WTC11 (cell line): ENCODE data around the gene RAN. TPM values are rescaled to one million over a fixed set of nuclear protein-coding genes. Genes with fewer than 3 reads are reported as not detected.
A peak's percentile ranks its signal among the peaks of the same experiment; 100 is the strongest.
"Not testable (repeated sequence)": the region's sequence is repeated elsewhere in the genome, so short reads cannot be mapped to it uniquely, and the experiment has no call there.

Experiments used
- ATAC-seq: fragments of 200-7000 bp; cut with Tn5 transposase; 2 replicates; pipeline ENCODE4 v1.10.0; 2021; ENCODE audit warnings: mild to moderate bottlenecking, moderate library complexity
- CTCF ChIA-PET: fragments of 300-600 bp; sonication (Branson Sonifier 250); formaldehyde crosslinking; loops from one replicate; lab custom pipeline; 2021; ENCODE audit warnings: antibody characterized with exemption; lab: Charles Lee
- POLR2A ChIA-PET: fragments of 350-600 bp; sonication (Branson Sonifier 250); formaldehyde crosslinking; loops from one replicate; lab custom pipeline; 2021; ENCODE audit warnings: antibody characterized with exemption; lab: Charles Lee
- DNase-seq: peaks from one replicate; pipeline ENCODE4 v3.0.0; 2021; ENCODE audit warnings: low spot score
- H3K27ac Mint-ChIP-seq: 2 replicates; pipeline ENCODE4 v1.8.0; 2021; ENCODE audit warnings: mixed read lengths
- H3K27me3 Mint-ChIP-seq: 2 replicates; pipeline ENCODE4 v1.8.0; 2021; ENCODE audit warnings: low read depth, mild to moderate bottlenecking, moderate library complexity, mixed read lengths
- H3K36me3 Mint-ChIP-seq: 2 replicates; pipeline ENCODE4 v1.8.0; 2021; ENCODE audit warnings: mixed read lengths
- H3K4me1 Mint-ChIP-seq: 2 replicates; pipeline ENCODE4 v1.8.0; 2022; ENCODE audit warnings: mixed read lengths
- H3K4me3 Mint-ChIP-seq: 2 replicates; pipeline ENCODE4 v1.8.0; 2021; ENCODE audit warnings: mild to moderate bottlenecking, moderate library complexity, mixed read lengths
- H3K9me3 Mint-ChIP-seq: 2 replicates; pipeline ENCODE4 v1.8.0; 2021; ENCODE audit warnings: mixed read lengths
- CREB1 ChIP-seq: sonication (generic); formaldehyde crosslinking; IDR thresholded peaks from 2 replicates; pipeline ENCODE4 v1.8.0; 2023; ENCODE audit warnings: mild to moderate bottlenecking, missing genetic modification reagents
- CREM ChIP-seq: sonication (generic); formaldehyde crosslinking; IDR thresholded peaks from 2 replicates; pipeline ENCODE4 v1.8.1; 2022; ENCODE audit warnings: mild to moderate bottlenecking, missing genetic modification reagents, moderate library complexity
- EMX1 ChIP-seq: fragments of 250-450 bp; sonication (Bioruptor Pico); IDR thresholded peaks from 2 replicates; pipeline ENCODE4 v1.8.0; 2021; ENCODE audit warnings: mild to moderate bottlenecking
- ESRRA ChIP-seq: sonication (generic); formaldehyde crosslinking; IDR thresholded peaks from 2 replicates; pipeline ENCODE4 v1.8.1; 2022; ENCODE audit warnings: mild to moderate bottlenecking, missing genetic modification reagents, borderline replicate concordance
- ETV6 ChIP-seq: sonication (generic); formaldehyde crosslinking; IDR thresholded peaks from 2 replicates; pipeline ENCODE4 v1.8.1; 2022; ENCODE audit warnings: mild to moderate bottlenecking, missing genetic modification reagents
- FOXK1 ChIP-seq: sonication (generic); formaldehyde crosslinking; IDR thresholded peaks from 2 replicates; pipeline ENCODE4 v1.8.0; 2022; ENCODE audit warnings: mild to moderate bottlenecking, moderate library complexity, missing genetic modification reagents
- HMGA2 ChIP-seq: fragments of 250-450 bp; sonication (Bioruptor Pico); IDR thresholded peaks from 2 replicates; pipeline ENCODE4 v1.4.0; 2021; ENCODE audit warnings: mild to moderate bottlenecking, moderate library complexity
- MXD4 ChIP-seq: fragments of 250-450 bp; sonication (Bioruptor Pico); IDR thresholded peaks from 2 replicates; pipeline ENCODE4 v1.8.0; 2021; ENCODE audit warnings: mild to moderate bottlenecking, moderate library complexity, borderline replicate concordance
- ZBTB21 ChIP-seq: sonication (generic); formaldehyde crosslinking; IDR thresholded peaks from 2 replicates; pipeline ENCODE4 v1.8.1; 2023; ENCODE audit warnings: mild to moderate bottlenecking, missing genetic modification reagents, borderline replicate concordance
- ZNF219 ChIP-seq: sonication (generic); formaldehyde crosslinking; IDR thresholded peaks from 2 replicates; pipeline ENCODE4 v1.8.0; 2023; ENCODE audit warnings: missing genetic modification reagents, mild to moderate bottlenecking, borderline replicate concordance
- ZNF317 ChIP-seq: sonication (generic); formaldehyde crosslinking; IDR thresholded peaks from 2 replicates; pipeline ENCODE4 v1.8.1; 2023; ENCODE audit warnings: low read depth, mild to moderate bottlenecking, moderate library complexity, missing genetic modification reagents, borderline replicate concordance
- ZNF396 ChIP-seq: fragments of 250-450 bp; sonication (Bioruptor Pico); IDR thresholded peaks from 2 replicates; pipeline ENCODE4 v1.8.0; 2021; ENCODE audit warnings: mild to moderate bottlenecking, moderate library complexity, borderline replicate concordance
- ZNF416 ChIP-seq: fragments of 250-450 bp; sonication (Bioruptor Pico); IDR thresholded peaks from 2 replicates; pipeline ENCODE4 v1.9.0; 2021; ENCODE audit warnings: mild to moderate bottlenecking, inconsistent platforms
- total RNA-seq: library from RNA; stranded (reverse); gene quantifications from 3 replicates; pipeline ENCODE4 v1.2.3, GENCODE V29; 2021
- TF ChIP-seq, protein P1 (sequence below): sonication (generic); formaldehyde crosslinking; IDR thresholded peaks from 2 replicates; pipeline ENCODE4 v1.8.1; 2023; ENCODE audit warnings: mild to moderate bottlenecking, missing genetic modification reagents
- TF ChIP-seq, protein P2 (sequence below): sonication (generic); formaldehyde crosslinking; IDR thresholded peaks from 2 replicates; pipeline ENCODE4 v1.8.1; 2022; ENCODE audit warnings: low read depth, missing genetic modification reagents, borderline replicate concordance
- TF ChIP-seq, protein P3 (sequence below): fragments of 200-600 bp; IDR thresholded peaks from 2 replicates; pipeline ENCODE4 v1.8.0; 2022; ENCODE audit warnings: antibody characterized with exemption

Gene RAN
- total RNA-seq, 1 experiment from 2014 or later = 1,745 TPM

DNA sequence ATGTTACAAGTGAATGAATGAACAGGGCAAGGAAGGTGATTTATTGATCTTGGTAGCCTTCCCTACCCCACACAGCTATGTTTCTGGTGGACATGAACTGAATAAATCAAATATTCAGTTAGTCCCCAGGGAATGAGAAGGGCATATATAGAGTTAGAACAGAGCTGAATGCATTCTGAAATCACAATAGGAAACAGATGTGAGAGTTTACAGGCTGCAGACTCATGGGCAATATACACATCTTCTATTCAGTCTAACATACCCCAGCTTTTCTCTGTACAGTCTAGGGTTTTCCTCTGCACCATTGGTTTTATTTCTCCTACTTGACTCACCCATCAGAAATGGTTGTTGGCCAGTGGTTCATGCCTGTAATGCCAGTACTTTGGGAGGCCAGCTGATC lies 25.5 kb upstream of the RAN start:
- Mint-ChIP-seq H3K9me3 (peaks cover 16% of the 10 kb centered on the region), H3K4me3 (no peak overlapping the region), H3K27me3 (peaks cover 3% of the 10 kb centered on the region), H3K36me3 (peaks cover 8% of the 10 kb centered on the region), H3K27ac (no peak overlapping the region), H3K4me1 (peaks cover 14% of the 10 kb centered on the region)
- ATAC-seq (no peak), DNase-seq (no peak)
- TF ChIP-seq, protein P1, sequence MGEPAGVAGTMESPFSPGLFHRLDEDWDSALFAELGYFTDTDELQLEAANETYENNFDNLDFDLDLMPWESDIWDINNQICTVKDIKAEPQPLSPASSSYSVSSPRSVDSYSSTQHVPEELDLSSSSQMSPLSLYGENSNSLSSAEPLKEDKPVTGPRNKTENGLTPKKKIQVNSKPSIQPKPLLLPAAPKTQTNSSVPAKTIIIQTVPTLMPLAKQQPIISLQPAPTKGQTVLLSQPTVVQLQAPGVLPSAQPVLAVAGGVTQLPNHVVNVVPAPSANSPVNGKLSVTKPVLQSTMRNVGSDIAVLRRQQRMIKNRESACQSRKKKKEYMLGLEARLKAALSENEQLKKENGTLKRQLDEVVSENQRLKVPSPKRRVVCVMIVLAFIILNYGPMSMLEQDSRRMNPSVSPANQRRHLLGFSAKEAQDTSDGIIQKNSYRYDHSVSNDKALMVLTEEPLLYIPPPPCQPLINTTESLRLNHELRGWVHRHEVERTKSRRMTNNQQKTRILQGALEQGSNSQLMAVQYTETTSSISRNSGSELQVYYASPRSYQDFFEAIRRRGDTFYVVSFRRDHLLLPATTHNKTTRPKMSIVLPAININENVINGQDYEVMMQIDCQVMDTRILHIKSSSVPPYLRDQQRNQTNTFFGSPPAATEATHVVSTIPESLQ (CRISPR knock-in tag) = no peak
- TF ChIP-seq ZNF317 (CRISPR knock-in tag) (no peak), ZNF219 (no peak), ETV6 (no peak), CREM (no peak), EMX1 (CRISPR knock-in tag) (no peak), CREB1 (CRISPR knock-in tag) (no peak), ESRRA (no peak), FOXK1 (no peak), MXD4 (no peak), ZNF416 (no peak)
- TF ChIP-seq, protein P2, sequence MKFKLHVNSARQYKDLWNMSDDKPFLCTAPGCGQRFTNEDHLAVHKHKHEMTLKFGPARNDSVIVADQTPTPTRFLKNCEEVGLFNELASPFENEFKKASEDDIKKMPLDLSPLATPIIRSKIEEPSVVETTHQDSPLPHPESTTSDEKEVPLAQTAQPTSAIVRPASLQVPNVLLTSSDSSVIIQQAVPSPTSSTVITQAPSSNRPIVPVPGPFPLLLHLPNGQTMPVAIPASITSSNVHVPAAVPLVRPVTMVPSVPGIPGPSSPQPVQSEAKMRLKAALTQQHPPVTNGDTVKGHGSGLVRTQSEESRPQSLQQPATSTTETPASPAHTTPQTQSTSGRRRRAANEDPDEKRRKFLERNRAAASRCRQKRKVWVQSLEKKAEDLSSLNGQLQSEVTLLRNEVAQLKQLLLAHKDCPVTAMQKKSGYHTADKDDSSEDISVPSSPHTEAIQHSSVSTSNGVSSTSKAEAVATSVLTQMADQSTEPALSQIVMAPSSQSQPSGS (CRISPR knock-in tag) = no peak
- TF ChIP-seq, protein P3, sequence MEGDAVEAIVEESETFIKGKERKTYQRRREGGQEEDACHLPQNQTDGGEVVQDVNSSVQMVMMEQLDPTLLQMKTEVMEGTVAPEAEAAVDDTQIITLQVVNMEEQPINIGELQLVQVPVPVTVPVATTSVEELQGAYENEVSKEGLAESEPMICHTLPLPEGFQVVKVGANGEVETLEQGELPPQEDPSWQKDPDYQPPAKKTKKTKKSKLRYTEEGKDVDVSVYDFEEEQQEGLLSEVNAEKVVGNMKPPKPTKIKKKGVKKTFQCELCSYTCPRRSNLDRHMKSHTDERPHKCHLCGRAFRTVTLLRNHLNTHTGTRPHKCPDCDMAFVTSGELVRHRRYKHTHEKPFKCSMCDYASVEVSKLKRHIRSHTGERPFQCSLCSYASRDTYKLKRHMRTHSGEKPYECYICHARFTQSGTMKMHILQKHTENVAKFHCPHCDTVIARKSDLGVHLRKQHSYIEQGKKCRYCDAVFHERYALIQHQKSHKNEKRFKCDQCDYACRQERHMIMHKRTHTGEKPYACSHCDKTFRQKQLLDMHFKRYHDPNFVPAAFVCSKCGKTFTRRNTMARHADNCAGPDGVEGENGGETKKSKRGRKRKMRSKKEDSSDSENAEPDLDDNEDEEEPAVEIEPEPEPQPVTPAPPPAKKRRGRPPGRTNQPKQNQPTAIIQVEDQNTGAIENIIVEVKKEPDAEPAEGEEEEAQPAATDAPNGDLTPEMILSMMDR = no peak
- POLR2A ChIA-PET = interaction anchor here (1.6 kb wide), 1 partner anchor 25 kb away, joined by 4 read pairs; no protein-coding TSS in a partner anchor
- CTCF ChIA-PET = interaction anchor here (1.9 kb wide), 1 partner anchor 20 kb away, joined by 7 read pairs; no protein-coding TSS in a partner anchor

DNA sequence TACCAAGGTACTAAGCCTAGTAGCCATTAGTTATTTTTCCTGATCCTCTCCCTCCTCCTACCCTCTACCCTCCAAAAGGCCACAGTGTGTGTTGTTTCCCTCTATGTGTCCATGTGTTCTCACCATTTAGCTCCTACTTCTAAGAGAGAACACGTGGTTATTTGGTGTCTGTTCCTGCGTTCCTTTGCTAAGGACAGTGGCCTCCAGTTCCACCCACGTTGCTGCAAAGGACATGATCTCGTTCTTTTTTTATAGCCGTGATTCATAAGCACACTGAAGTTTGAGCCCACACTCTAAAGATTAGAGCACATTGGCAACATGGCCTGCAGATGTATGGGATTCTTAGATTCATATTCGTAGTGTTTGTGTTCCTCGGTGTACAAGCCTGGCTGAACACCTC lies 24.8 kb upstream of the RAN start:
- Mint-ChIP-seq H3K9me3 (peaks cover 13% of the 10 kb centered on the region), H3K27ac (peak overlapping the region; percentile 9), H3K4me1 (peaks cover 14% of the 10 kb centered on the region), H3K36me3 (peaks cover 6% of the 10 kb centered on the region), H3K27me3 (no peaks in the 10 kb centered on the region), H3K4me3 (no peak overlapping the region)
- DNase-seq (no peak), ATAC-seq (no peak)
- no peak for TF ChIP-seq ESRRA
- TF ChIP-seq ZNF396 (CRISPR knock-in tag) = no peak
- TF ChIP-seq ZBTB21 (CRISPR knock-in tag) = no peak
- ChIA-PET POLR2A (no interaction called here), CTCF (no interaction called here)

DNA sequence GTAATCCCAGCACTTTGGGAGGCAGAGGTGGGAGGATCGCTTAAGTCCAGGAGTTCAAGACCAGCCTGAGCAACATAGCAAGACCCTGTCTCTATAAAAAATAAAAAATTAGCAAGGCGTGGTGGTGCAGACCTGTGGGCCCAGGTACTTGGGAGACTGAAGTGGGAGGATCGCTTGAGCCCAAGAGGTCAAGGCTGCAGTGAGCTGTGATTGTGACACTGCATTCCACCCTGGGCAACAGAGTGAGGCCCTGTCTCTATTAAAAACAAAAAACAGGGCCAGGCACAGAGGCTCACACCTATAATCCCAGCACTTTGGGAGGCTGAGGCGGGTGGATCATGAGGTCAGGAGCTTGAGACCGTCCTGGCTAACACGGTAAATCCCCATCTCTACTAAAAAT lies 23.8 kb upstream of the RAN start:
- not testable (repeated sequence) for ATAC-seq

DNA sequence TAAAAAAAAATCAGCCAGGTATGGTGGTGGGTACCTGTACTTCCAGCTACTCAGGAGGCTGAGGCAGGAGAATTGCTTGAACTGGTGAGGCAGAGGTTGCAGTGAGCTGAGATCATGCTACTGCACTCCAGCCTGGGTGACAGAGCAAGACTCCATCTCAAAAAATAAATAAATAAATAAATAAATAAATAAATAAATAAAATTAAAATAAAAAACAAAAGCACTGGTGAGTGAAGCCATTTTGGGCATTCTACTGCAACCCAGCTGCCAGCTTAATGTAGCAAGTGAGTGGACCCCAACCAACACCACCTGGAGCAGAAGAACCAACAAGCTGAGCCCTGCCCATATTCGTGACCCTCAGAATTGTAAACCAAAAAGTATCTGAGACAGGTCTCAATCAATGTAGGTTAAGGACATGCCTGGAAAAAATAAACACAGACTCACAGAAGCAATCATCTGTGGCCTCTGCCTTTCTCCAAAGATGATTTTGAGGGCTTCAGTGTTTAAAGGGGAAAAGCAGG lies 23.0 kb upstream of the RAN start:
- DNase-seq, H3K36me3 Mint-ChIP-seq: not testable (repeated sequence)
- peak overlapping the region; percentile 89; the same call in 1 of the 2 replicates for H3K27ac Mint-ChIP-seq
- peak; percentile 66; the same call in 1 of the 2 replicates for TF ChIP-seq HMGA2 (CRISPR knock-in tag)
- TF ChIP-seq, all 79 proteins: peak for 1; not testable (repeated sequence) for 78
- ChIA-PET CTCF (interaction anchor here (0.6 to 2.0 kb wide), 3 partner anchors 20 to 22 kb away, joined by 3 to 13 read pairs (median 5); no protein-coding TSS in a partner anchor), POLR2A (interaction anchor here (1.0 kb wide), 1 partner anchor 22 kb away, joined by 5 read pairs; no protein-coding TSS in a partner anchor)
- H3K9me3 Mint-ChIP-seq, H3K4me3 Mint-ChIP-seq, ATAC-seq, H3K27me3 Mint-ChIP-seq: not testable (repeated sequence)
- peaks cover 27% of the 10 kb centered on the region for H3K4me1 Mint-ChIP-seq

More for the DNA sequence above, 23.8 kb upstream of the RAN start:
- DNase-seq, POLR2A ChIA-PET, H3K36me3 Mint-ChIP-seq, H3K27me3 Mint-ChIP-seq, CTCF ChIA-PET, H3K27ac Mint-ChIP-seq, H3K4me3 Mint-ChIP-seq, H3K9me3 Mint-ChIP-seq: not testable (repeated sequence)
- H3K4me1 Mint-ChIP-seq = peaks cover 21% of the 10 kb centered on the region
